HL-60 (cell line): ENCODE measurements around the gene HLTF.

Experiments
- DNase-seq, 2 experiments: peaks; one replicate each; pipeline ENCODE4 v3.0.0-alpha.2; 2010 to 2020; ENCODE audit warnings: low read depth in 1 of 2, low spot score in 1 of 2
- H3K27ac ChIP-seq: fragments of 250-450 bp; sonication (Bioruptor Pico); replicated peaks from 2 replicates; pipeline ENCODE4 v1.5.1; 2020; ENCODE audit warnings: mild to moderate bottlenecking, moderate library complexity
- H3K27me3 ChIP-seq: fragments of 250-450 bp; sonication (Bioruptor Pico); 2 replicates; pipeline ENCODE4 v1.5.1; 2021; ENCODE audit warnings: mild to moderate bottlenecking, moderate library complexity; ENCODE audit not compliant: insufficient read depth, poor library complexity, severe bottlenecking
- H3K4me3 ChIP-seq: replicated peaks from 2 replicates; pipeline ENCODE4 v1.5.1; 2011; ENCODE audit warnings: mild to moderate bottlenecking, control low read depth, low read length; ENCODE audit not compliant: insufficient read depth
- CTCF ChIP-seq: IDR thresholded peaks from one replicate; pipeline ENCODE4 v1.5.1; 2011; ENCODE audit warnings: low read length, control low read depth, inconsistent platforms; ENCODE audit not compliant: insufficient read depth
- GABPA ChIP-seq: IDR thresholded peaks from 2 replicates; pipeline ENCODE4 v1.6.1; 2012; ENCODE audit warnings: low read depth
- POLR2AphosphoS5 ChIP-seq: IDR thresholded peaks from 2 replicates; pipeline ENCODE4 v1.6.1; 2012; ENCODE audit warnings: low read depth
- REST ChIP-seq: IDR thresholded peaks from 2 replicates; pipeline ENCODE4 v1.6.1; 2012; ENCODE audit warnings: low read depth; ENCODE audit not compliant: insufficient replicate concordance
- SPI1 ChIP-seq: IDR thresholded peaks from 2 replicates; pipeline ENCODE4 v1.6.1; 2012; ENCODE audit warnings: low read depth, mild to moderate bottlenecking, borderline replicate concordance

HLTF gene

GRCh38 chr3:149005416-149005815 lies 80.9 kb downstream of the HLTF start:
- Histone ChIP-seq H3K27me3 (no peaks in the 10 kb centered on the region), H3K27ac (no peak overlapping the region), H3K4me3 (no peak overlapping the region)
- no peak for DNase-seq
- TF ChIP-seq POLR2AphosphoS5 (no peak), REST (no peak), GABPA (no peak), SPI1 (no peak), CTCF (no peak)

GRCh38 chr3:149004622-149005021 lies 81.7 kb downstream of the HLTF start:
- H3K27me3 ChIP-seq, result no peaks in the 10 kb centered on the region
- no peak overlapping the region for H3K4me3 ChIP-seq
- H3K27ac ChIP-seq, result no peak overlapping the region
- DNase-seq, result no peak
- no peak for TF ChIP-seq GABPA
- TF ChIP-seq SPI1, result no peak
- no peak for TF ChIP-seq CTCF
- TF ChIP-seq POLR2AphosphoS5, result no peak

DNA sequence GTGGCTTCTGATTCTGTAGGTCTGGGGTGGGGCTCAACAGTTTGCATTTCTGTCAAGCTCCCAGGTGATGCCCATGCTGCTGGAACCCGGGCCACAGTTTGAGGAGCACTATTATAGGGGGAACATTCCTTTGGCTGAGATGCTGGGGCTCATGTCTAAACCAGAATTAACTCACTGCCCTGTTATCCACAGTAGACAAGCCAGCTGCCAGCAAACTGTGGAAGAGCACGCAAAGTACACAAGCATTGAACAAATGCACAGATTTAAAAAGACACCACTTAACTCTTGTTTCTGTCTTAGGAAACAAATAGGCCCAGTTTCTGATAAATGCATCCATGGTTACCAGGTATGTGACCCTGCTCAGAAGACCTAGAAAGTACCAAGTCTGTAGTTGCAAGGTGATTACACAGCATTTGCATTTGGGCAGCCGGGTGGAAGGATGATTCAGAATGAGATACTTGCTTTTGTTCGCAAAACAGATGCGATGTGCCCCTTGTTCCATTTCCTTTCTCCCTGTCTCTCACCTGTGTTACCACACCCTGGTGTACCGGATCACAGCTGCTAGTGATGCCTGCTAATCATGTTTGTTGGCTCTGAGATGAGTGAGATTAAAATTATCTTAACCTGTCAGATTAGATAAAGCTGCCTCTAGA lies 82.6 kb downstream of the HLTF start:
- H3K27ac ChIP-seq, result no peak overlapping the region
- H3K27me3 ChIP-seq, result no peaks in the 10 kb centered on the region
- no peak for DNase-seq
- TF ChIP-seq CTCF (no peak), REST (no peak), POLR2AphosphoS5 (no peak), SPI1 (no peak), GABPA (no peak)
- H3K4me3 ChIP-seq, result no peak overlapping the region

- DNase-seq, result no peak
- Histone ChIP-seq H3K27me3 (no peaks in the 10 kb centered on the region), H3K4me3 (no peak overlapping the region), H3K27ac (no peak overlapping the region)
- TF ChIP-seq GABPA (no peak), POLR2AphosphoS5 (no peak), CTCF (no peak), SPI1 (no peak), REST (no peak)
Observed at GRCh38 chr3:149001727-149002126, 84.6 kb downstream of the HLTF start.
